Astrocyte (in vitro differentiated cells and primary cell): ENCODE measurements around the gene SORL1.

Experiments used
- CTCF ChIP-seq: IDR thresholded peaks from 2 replicates; pipeline ENCODE4 v1.5.1; 2011; ENCODE audit warnings: low read depth, mild to moderate bottlenecking, inconsistent platforms, low read length, moderate library complexity; ENCODE audit not compliant: insufficient read depth
- EZH2 ChIP-seq: IDR thresholded peaks from 2 replicates; pipeline ENCODE4 v1.6.1; 2012; ENCODE audit warnings: mild to moderate bottlenecking, low read length, inconsistent platforms; ENCODE audit not compliant: insufficient read depth

GRCh38 chr11:121521145-121522042 is 69.3 kb downstream of the SORL1 start:
- TF ChIP-seq CTCF (no peak), EZH2 (no peak)
